ENCODE measurements around the gene AFM. TPM values are rescaled to one million over a fixed set of nuclear protein-coding genes. Genes with fewer than 3 reads are reported as not detected.

Gene AFM
- total RNA-seq, 4 donors from 2014 or later: 0.14 TPM; not detected in 3

DNA sequence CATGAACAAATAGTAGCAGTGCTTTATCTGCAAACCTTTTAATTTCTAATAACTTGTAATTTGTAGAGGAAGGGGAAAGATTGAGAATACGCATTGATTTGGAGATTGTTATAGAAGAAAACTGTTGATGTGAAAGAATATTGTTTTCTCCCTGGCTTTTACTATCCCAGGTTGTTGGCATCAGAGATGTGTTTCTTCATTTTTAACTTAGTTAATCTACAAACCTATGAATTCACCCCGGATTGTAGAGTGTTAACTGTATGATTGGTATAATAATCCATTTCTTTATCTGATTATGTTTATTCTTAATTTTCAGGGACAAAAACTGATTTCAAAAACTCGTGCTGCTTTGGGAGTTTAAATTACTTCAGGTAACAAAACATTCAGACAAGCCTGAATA lies 26.6 kb upstream of the AFM start:
- no peak overlapping the region for H3K4me3 ChIP-seq
- intact Hi-C loops (cut with DNase I; ENCODE audit: low total_unique reads): no loop called here
- H3K36me3 ChIP-seq: no peaks in the 10 kb centered on the region
- H3K4me1 ChIP-seq: no peaks in the 10 kb centered on the region
- no peaks in the 10 kb centered on the region for H3K9me3 ChIP-seq
- DNase-seq: no peak
- H3K27me3 ChIP-seq: no peaks in the 10 kb centered on the region
- H3K27ac ChIP-seq: no peak overlapping the region
- TF ChIP-seq CTCF (IDR thresholded peaks at IDR 0.05) (no peak), POLR2A (IDR thresholded peaks at IDR 0.05) (no peak)

GRCh38 chr4:73456177-73457022 lies 25.1 kb upstream of the AFM start:
- H3K27ac ChIP-seq: no peak overlapping the region
- H3K4me3 ChIP-seq: no peak overlapping the region
- H3K36me3 ChIP-seq: no peaks in the 10 kb centered on the region
- no peaks in the 10 kb centered on the region for H3K27me3 ChIP-seq
- no peaks in the 10 kb centered on the region for H3K9me3 ChIP-seq
- no peaks in the 10 kb centered on the region for H3K4me1 ChIP-seq
- intact Hi-C loops (cut with DNase I; ENCODE audit: low total_unique reads): no loop called here
- TF ChIP-seq CTCF (IDR thresholded peaks at IDR 0.05): no peak
- TF ChIP-seq POLR2A (IDR thresholded peaks at IDR 0.05): no peak
- DNase-seq: no peak

DNA sequence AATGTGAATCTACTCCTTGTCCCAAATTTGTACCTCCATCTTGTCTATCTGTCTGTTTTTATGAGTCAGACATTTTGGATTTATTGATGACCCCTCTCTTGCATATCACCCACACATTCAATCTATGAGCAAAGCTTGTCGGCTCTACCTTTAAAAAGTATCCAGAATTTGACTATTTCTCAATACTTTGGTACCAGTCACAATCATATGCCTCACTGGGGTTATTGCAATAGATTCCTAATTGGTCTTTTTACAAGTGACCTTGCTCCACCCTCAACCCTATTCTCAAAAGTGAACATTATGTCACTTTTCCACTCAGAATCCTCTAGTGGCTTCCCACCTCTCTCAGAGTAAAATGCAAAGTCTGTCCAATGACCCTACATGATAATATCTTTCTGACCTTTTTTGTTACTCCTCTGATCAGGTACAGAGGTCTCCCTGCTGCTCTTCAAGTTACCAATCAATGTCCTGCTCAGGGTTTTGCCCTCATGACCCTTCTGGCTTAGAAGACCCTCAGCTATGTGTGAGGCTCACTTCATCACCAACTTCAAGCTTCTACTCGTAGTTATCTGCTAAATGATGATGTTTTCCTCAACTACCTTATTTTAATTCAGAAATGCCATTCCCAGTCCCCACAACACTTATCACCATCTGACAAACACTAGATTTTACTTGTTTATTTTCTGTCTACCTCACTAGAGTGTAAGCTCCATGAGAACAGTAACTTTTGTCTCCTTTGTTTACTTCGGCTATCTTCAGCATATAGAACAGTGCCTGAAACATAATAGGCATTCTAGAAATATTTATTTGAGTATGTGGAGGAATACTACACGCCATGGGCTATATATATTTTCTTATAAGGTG lies 23.1 kb upstream of the AFM start:
- TF ChIP-seq POLR2A (IDR thresholded peaks at IDR 0.05) (no peak), CTCF (IDR thresholded peaks at IDR 0.05) (no peak)
- no peak for DNase-seq
- Histone ChIP-seq H3K9me3 (no peaks in the 10 kb centered on the region), H3K27me3 (no peaks in the 10 kb centered on the region), H3K36me3 (no peaks in the 10 kb centered on the region), H3K4me3 (no peak overlapping the region), H3K27ac (no peak overlapping the region), H3K4me1 (no peaks in the 10 kb centered on the region)
- intact Hi-C loops (cut with DNase I; ENCODE audit: low total_unique reads): no loop called here

DNA sequence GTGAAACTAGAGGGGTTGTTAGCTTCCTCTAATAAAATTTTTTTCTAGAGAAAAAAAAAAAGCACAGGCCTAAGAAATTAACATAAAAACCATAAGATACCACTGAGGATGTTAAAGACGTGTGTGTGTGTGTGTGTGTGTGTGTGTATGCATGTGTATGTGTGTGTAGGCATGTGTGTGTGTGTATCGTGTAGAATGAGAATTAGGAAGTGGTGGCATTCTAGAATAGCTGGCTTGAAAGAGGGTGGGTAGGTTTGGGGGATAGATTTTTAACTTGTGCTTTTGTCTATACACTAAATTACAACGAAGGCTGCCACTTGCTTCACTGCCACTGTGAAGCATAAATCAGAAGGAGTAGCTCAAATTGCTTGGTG lies 22.5 kb upstream of the AFM start:
- DNase-seq: no peak
- no peaks in the 10 kb centered on the region for H3K9me3 ChIP-seq
- H3K27me3 ChIP-seq: no peaks in the 10 kb centered on the region
- H3K4me1 ChIP-seq: no peaks in the 10 kb centered on the region
- no peaks in the 10 kb centered on the region for H3K36me3 ChIP-seq
- intact Hi-C loops (cut with DNase I; ENCODE audit: low total_unique reads): no loop called here
- no peak for TF ChIP-seq CTCF (IDR thresholded peaks at IDR 0.05)
- no peak overlapping the region for H3K27ac ChIP-seq
- no peak overlapping the region for H3K4me3 ChIP-seq
